MCF 10A (cell line): ENCODE data around the gene P2RY6. TPM values are rescaled to one million over a fixed set of nuclear protein-coding genes. Genes with fewer than 3 reads are reported as not detected.

Experiments
- BruUV-seq: library from RNA; stranded (reverse); fragments of 400-500 nt; replicated peaks from 2 replicates; lab custom pipeline; 2021; lab: Mats Ljungman, UMichigan
- CTCF ChIA-PET: fragments of 300-600 bp; sonication (Branson Sonifier 250); formaldehyde crosslinking; extraction: SDS; loops from one replicate; lab custom pipeline; 2021; ENCODE audit warnings: antibody characterized with exemption, inconsistent platforms; lab: Yijun Ruan, JAX
- POLR2A ChIA-PET: fragments of 300-600, 350-650 bp; sonication (Branson Sonifier 250); formaldehyde crosslinking; extraction: SDS; loops from one replicate; lab custom pipeline; 2020; ENCODE audit warnings: antibody characterized with exemption, inconsistent platforms; lab: Yijun Ruan, JAX
- DNase-seq: peaks from one replicate; pipeline ENCODE4 v3.0.0-alpha.2; 2018; ENCODE audit not compliant: unreplicated experiment
- H3K27ac Mint-ChIP-seq: one replicate; pipeline ENCODE4 v1.8.0; 2022; ENCODE audit warnings: mild to moderate bottlenecking, low read depth, mixed read lengths; ENCODE audit not compliant: unreplicated experiment
- H3K27me3 Mint-ChIP-seq: one replicate; pipeline ENCODE4 v1.8.0; 2022; ENCODE audit warnings: mixed read lengths; ENCODE audit not compliant: insufficient read depth, unreplicated experiment
- H3K36me3 Mint-ChIP-seq: one replicate; pipeline ENCODE4 v1.8.0; 2022; ENCODE audit warnings: mild to moderate bottlenecking, moderate library complexity, mixed read lengths; ENCODE audit not compliant: insufficient read depth, unreplicated experiment
- H3K4me1 Mint-ChIP-seq: one replicate; pipeline ENCODE4 v1.8.0; 2022; ENCODE audit warnings: mixed read lengths; ENCODE audit not compliant: insufficient read depth, unreplicated experiment
- H3K4me3 Mint-ChIP-seq: one replicate; pipeline ENCODE4 v1.8.0; 2022; ENCODE audit warnings: mild to moderate bottlenecking, moderate library complexity, mixed read lengths; ENCODE audit not compliant: unreplicated experiment
- H3K9me3 Mint-ChIP-seq: one replicate; pipeline ENCODE4 v1.8.0; 2022; ENCODE audit warnings: mixed read lengths; ENCODE audit not compliant: unreplicated experiment
- CTCF ChIP-seq: fragments of 200-600 bp; IDR thresholded peaks from one replicate; pipeline ENCODE4 v1.8.0; 2022; ENCODE audit warnings: antibody characterized with exemption, mild to moderate bottlenecking; ENCODE audit not compliant: unreplicated experiment
- intact Hi-C: fragments of 100-400 bp; cut with micrococcal nuclease; formaldehyde crosslinking; loops from 2 replicates; pipeline ENCODE4 v1.14.1; 2022
- total RNA-seq: library from RNA; stranded (reverse); gene quantifications from 2 replicates; pipeline ENCODE4 v1.2.3, GENCODE V29; 2022

Gene P2RY6
- total RNA-seq, 1 experiment from 2014 or later: not detected

GRCh38 chr11:73225851-73226250, 46.3 kb upstream of the P2RY6 start:
- ChIA-PET POLR2A (no interaction called here), CTCF (interaction anchor here (2.4 kb wide), 1 partner anchor 11 kb away, joined by 10 read pairs; no protein-coding TSS in a partner anchor)
- DNase-seq: no peak
- BruUV-seq: no TSS peak
- intact Hi-C loops: no loop called here
- H3K4me3 Mint-ChIP-seq: no peak overlapping the region
- no peaks in the 10 kb centered on the region for H3K4me1 Mint-ChIP-seq
- H3K36me3 Mint-ChIP-seq: no peaks in the 10 kb centered on the region
- no peaks in the 10 kb centered on the region for H3K9me3 Mint-ChIP-seq
- no peak for TF ChIP-seq CTCF
- H3K27me3 Mint-ChIP-seq: no peaks in the 10 kb centered on the region
- no peak overlapping the region for H3K27ac Mint-ChIP-seq

DNA sequence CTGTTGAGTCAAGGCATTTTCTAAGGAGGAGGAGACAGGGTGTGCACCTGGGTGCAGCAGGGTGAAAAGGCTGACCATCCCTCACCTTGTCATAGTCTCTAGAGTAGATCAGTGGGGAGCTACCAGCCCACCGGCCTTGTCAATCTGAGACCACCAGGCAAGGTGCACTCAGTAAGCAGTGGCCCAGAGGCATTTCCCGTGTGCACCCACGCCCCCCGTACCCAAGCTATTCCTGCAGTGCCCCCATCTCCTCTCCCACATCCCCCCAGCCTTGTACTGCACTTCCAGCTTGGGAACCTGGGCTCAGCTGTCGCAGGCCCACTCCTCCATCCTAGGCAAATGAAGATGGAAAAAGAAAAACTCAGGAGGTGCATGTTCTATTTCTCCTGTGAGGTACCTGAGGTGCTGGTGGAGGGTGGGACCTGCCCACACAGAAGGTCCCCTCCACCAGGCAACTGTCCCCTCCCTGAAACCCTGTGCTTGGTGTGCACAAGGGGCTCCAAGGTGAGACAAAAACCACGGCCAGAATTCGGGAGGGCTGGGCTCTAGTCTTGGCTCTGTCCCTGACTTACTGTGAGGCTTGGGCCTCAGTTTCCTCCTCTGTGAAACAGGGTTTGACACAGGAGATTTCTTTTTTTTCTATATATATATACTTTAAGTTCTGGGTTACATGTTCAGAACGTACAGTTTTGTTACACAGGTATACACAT, 45.7 kb upstream of the P2RY6 start:
- Mint-ChIP-seq H3K4me3 (no peak overlapping the region), H3K27ac (no peak overlapping the region), H3K27me3 (no peaks in the 10 kb centered on the region), H3K9me3 (no peaks in the 10 kb centered on the region), H3K36me3 (no peaks in the 10 kb centered on the region), H3K4me1 (no peaks in the 10 kb centered on the region)
- intact Hi-C loops: no loop called here
- CTCF ChIA-PET: interaction anchor here (0.6 kb wide), 2 partner anchors 39 to 81 kb away, joined by 3 to 5 read pairs; no protein-coding TSS in a partner anchor
- TF ChIP-seq CTCF: no peak
- DNase-seq: no peak
- no TSS peak for BruUV-seq
- POLR2A ChIA-PET: no interaction called here

- BruUV-seq: no TSS peak
- Mint-ChIP-seq H3K4me3 (no peak overlapping the region), H3K27me3 (no peaks in the 10 kb centered on the region), H3K9me3 (no peaks in the 10 kb centered on the region), H3K27ac (no peak overlapping the region), H3K36me3 (no peaks in the 10 kb centered on the region), H3K4me1 (no peaks in the 10 kb centered on the region)
- intact Hi-C loops: no loop called here
- ChIA-PET POLR2A (no interaction called here), CTCF (interaction anchor here (2.3 kb wide), 1 partner anchor 9 kb away, joined by 10 read pairs; no protein-coding TSS in a partner anchor)
- no peak for DNase-seq
- no peak for TF ChIP-seq CTCF
Measured at GRCh38 chr11:73227571-73228211, 44.4 kb upstream of the P2RY6 start.

DNA sequence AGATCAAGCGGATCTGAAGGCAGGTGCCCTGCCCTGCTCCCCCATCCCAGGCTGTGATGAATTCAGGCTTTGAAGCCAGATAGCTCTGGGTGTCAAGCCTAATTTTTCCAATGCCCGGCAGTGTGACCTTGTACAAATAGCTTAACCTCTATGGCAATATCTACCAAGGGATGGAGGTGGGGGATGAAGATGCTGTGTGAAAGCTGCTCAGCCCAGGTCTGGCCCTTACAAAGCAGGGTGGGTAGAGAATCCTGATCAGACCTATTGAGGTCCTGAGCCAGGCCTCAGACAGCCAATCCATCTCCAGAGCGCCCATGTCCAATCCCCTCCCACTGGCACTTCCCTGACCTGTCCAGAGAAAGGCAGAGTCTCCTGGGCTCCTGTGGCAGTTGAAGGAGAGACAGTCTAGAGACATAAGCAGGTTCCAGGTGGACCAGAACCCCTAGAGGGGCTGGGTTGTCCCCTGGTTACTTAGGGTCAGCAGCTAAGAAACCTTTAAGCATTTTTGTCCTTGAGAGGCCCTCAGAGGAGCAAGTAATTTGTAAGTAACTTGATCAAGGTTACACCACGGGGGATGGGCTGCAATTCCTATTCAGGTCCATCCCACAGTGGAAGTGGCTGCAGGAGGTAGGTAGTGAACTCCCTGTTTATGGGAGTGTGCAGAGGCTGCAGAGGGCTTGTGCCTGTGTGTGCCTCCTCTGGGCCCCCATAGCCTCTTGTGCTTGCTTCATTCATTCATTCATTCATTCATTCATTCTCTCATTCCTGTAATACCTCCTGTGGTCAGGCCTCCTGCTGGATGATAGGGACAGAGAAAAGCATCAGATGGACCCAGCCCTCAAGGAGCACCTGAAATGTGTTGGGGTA, 43.6 kb upstream of the P2RY6 start:
- intact Hi-C loops: no loop called here
- BruUV-seq: no TSS peak
- DNase-seq: no peak
- H3K27me3 Mint-ChIP-seq: no peaks in the 10 kb centered on the region
- H3K9me3 Mint-ChIP-seq: no peaks in the 10 kb centered on the region
- H3K36me3 Mint-ChIP-seq: no peaks in the 10 kb centered on the region
- ChIA-PET POLR2A (no interaction called here), CTCF (interaction anchor here (1.0 to 2.3 kb wide), 2 partner anchors 8 to 44 kb away, joined by 3 to 10 read pairs; no protein-coding TSS in a partner anchor)
- TF ChIP-seq CTCF: no peak
- no peak overlapping the region for H3K4me3 Mint-ChIP-seq
- no peak overlapping the region for H3K27ac Mint-ChIP-seq
- no peaks in the 10 kb centered on the region for H3K4me1 Mint-ChIP-seq
